HG03558 (cell line): ENCODE results near the gene ZXDC.

Experiments
- ATAC-seq: cut with Tn5 transposase; IDR thresholded peaks from one replicate; pipeline ENCODE4 v1.9.1; 2021; ENCODE audit warnings: moderate number of reproducible peaks; ENCODE audit not compliant: unreplicated experiment; ENCODE audit errors: extremely low read depth

The ZXDC gene

GRCh38 chr3:126439968-126440708 lies 35.6 kb downstream of the ZXDC start:
- no peak for ATAC-seq

- ATAC-seq = no peak
These were observed 36.2 kb downstream of the ZXDC start for GRCh38 chr3:126439346-126439967.

- no peak for ATAC-seq
These were observed 36.9 kb downstream of the ZXDC start for GRCh38 chr3:126438746-126439145.

GRCh38 chr3:126438186-126438585 lies 37.5 kb downstream of the ZXDC start:
- no peak for ATAC-seq

- no peak for ATAC-seq
These were observed 38.6 kb downstream of the ZXDC start for GRCh38 chr3:126436826-126437717.

- no peak for ATAC-seq
These were observed 40.0 kb downstream of the ZXDC start for GRCh38 chr3:126435456-126436315.

- no peak for ATAC-seq
These were observed 40.7 kb downstream of the ZXDC start for GRCh38 chr3:126434931-126435411.

GRCh38 chr3:126434264-126434590 lies 41.5 kb downstream of the ZXDC start:
- no peak for ATAC-seq

GRCh38 chr3:126433496-126434263 lies 42.0 kb downstream of the ZXDC start:
- ATAC-seq = no peak

GRCh38 chr3:126433105-126433430 lies 42.6 kb downstream of the ZXDC start:
- no peak for ATAC-seq

- ATAC-seq = no peak
These were observed 43.2 kb downstream of the ZXDC start for GRCh38 chr3:126432361-126433104.

GRCh38 chr3:126431103-126431534 lies 44.6 kb downstream of the ZXDC start:
- peak; percentile 40 for ATAC-seq

- ATAC-seq = no peak
These were observed 50.9 kb downstream of the ZXDC start for GRCh38 chr3:126424751-126425150.

GRCh38 chr3:126424039-126424717 lies 51.5 kb downstream of the ZXDC start:
- no peak for ATAC-seq

- ATAC-seq = no peak
These were observed 52.3 kb downstream of the ZXDC start for GRCh38 chr3:126423191-126424038.

- ATAC-seq = no peak
These were observed 53.1 kb downstream of the ZXDC start for GRCh38 chr3:126422571-126423091.

- no peak for ATAC-seq
These were observed 53.6 kb downstream of the ZXDC start for GRCh38 chr3:126422121-126422520.
